C4-2B (cell line): ENCODE measurements around the gene HYAL3.

Experiments used
- H3K27ac ChIP-seq: fragments of 450-650 bp; 2 replicates; pipeline ENCODE4 v1.5.1; 2017
- CTCF ChIP-seq: fragments of 450-650 bp; conservative IDR thresholded peaks from 2 replicates; pipeline ENCODE4 v1.5.1; 2017; ENCODE audit warnings: mild to moderate bottlenecking
- ZFX ChIP-seq: fragments of 450-650 bp; IDR thresholded peaks from 2 replicates; pipeline ENCODE4 v1.6.1; 2017

HYAL3 gene

GRCh38 chr3:50298836-50299637, at the start of gene HYAL3, which contains the start of gene NAA80:
HYAL3 (minus strand) TSS chr3:50299405; CDS start chr3:50295602, 3,803 bp downstream.
NAA80 (minus strand) TSS chr3:50299405; CDS start chr3:50297463, 1,942 bp downstream.
- TF ChIP-seq ZFX (no peak), CTCF (no peak; the same call in 1 of the 2 replicates)
- peak within 1 kb of the TSS; percentile 83 for H3K27ac ChIP-seq

- TF ChIP-seq ZFX, result no peak
- peak; percentile 83 for TF ChIP-seq CTCF
- H3K27ac ChIP-seq, result no peak overlapping the region
Observed at GRCh38 chr3:50347187-50347813, 48.1 kb upstream of the HYAL3 start.

GRCh38 chr3:50345586-50346234, 46.5 kb upstream of the HYAL3 start, which contains the start of gene ZMYND10:
ZMYND10 (minus strand) TSS chr3:50345732; CDS start chr3:50345579, 153 bp downstream.
- TF ChIP-seq ZFX, result no peak
- TF ChIP-seq CTCF, result no peak
- peak within 1 kb of the TSS; percentile 60 for H3K27ac ChIP-seq

GRCh38 chr3:50345008-50345407, 45.8 kb upstream of the HYAL3 start:
- peak overlapping the region; percentile 60 for H3K27ac ChIP-seq
- TF ChIP-seq CTCF, result no peak
- no peak for TF ChIP-seq ZFX

GRCh38 chr3:50342813-50343633, 43.8 kb upstream of the HYAL3 start:
- no peak overlapping the region for H3K27ac ChIP-seq
- TF ChIP-seq ZFX (no peak), CTCF (no peak)

GRCh38 chr3:50341996-50342650, 42.9 kb upstream of the HYAL3 start:
- no peak overlapping the region for H3K27ac ChIP-seq

More at GRCh38 chr3:50341996-50342650, 42.9 kb upstream of the HYAL3 start:
- TF ChIP-seq ZFX (no peak), CTCF (no peak)
